Effector CD8-positive, alpha-beta T cell (primary cell): ENCODE data around the gene SRL.
"Not testable (repeated sequence)": the region's sequence is repeated elsewhere in the genome, so short reads cannot be mapped to it uniquely, and the experiment has no call there.

Experiments
- DNase-seq: peaks from one replicate; lab custom pipeline; 2025; lab: John Stamatoyannopoulos, UW

SRL gene

GRCh38 chr16:4226251-4227039, 15.4 kb downstream of the SRL start:
- DNase-seq: no peak

- no peak for DNase-seq
Observed at GRCh38 chr16:4225075-4225474, 16.8 kb downstream of the SRL start.

GRCh38 chr16:4220358-4220757, 21.5 kb downstream of the SRL start:
- DNase-seq: no peak

GRCh38 chr16:4218202-4218601, 23.7 kb downstream of the SRL start:
- DNase-seq: no peak

- DNase-seq: no peak
Observed at GRCh38 chr16:4217204-4218131, 24.4 kb downstream of the SRL start.

- no peak for DNase-seq
Observed at GRCh38 chr16:4216596-4216995, 25.3 kb downstream of the SRL start.

GRCh38 chr16:4215106-4215505, 26.8 kb downstream of the SRL start:
- DNase-seq: no peak

- no peak for DNase-seq
Observed at GRCh38 chr16:4214215-4214621, 27.7 kb downstream of the SRL start.

GRCh38 chr16:4213737-4214136, 28.1 kb downstream of the SRL start:
- no peak for DNase-seq

- DNase-seq: no peak
Observed at GRCh38 chr16:4212934-4213296, 29.0 kb downstream of the SRL start.

GRCh38 chr16:4212211-4212933, 29.5 kb downstream of the SRL start:
- DNase-seq: no peak

- DNase-seq: not testable (repeated sequence)
Observed at GRCh38 chr16:4211445-4212210, 30.3 kb downstream of the SRL start.

- DNase-seq: no peak
Observed at GRCh38 chr16:4209666-4210065, 32.2 kb downstream of the SRL start.

GRCh38 chr16:4208341-4208751, 33.5 kb downstream of the SRL start:
- DNase-seq: no peak

GRCh38 chr16:4207683-4208340, 34.1 kb downstream of the SRL start:
- DNase-seq: no peak

- DNase-seq: no peak
Observed at GRCh38 chr16:4207229-4207628, 34.7 kb downstream of the SRL start.

GRCh38 chr16:4206680-4207079, 35.2 kb downstream of the SRL start:
- DNase-seq: no peak

- no peak for DNase-seq
Observed at GRCh38 chr16:4205971-4206370, 35.9 kb downstream of the SRL start.

- no peak for DNase-seq
Observed at GRCh38 chr16:4204521-4204920, 37.4 kb downstream of the SRL start.

- no peak for DNase-seq
Observed at GRCh38 chr16:4203748-4204147, 38.1 kb downstream of the SRL start.
